Measurements from ENCODE around the gene CCDC73.

DNA sequence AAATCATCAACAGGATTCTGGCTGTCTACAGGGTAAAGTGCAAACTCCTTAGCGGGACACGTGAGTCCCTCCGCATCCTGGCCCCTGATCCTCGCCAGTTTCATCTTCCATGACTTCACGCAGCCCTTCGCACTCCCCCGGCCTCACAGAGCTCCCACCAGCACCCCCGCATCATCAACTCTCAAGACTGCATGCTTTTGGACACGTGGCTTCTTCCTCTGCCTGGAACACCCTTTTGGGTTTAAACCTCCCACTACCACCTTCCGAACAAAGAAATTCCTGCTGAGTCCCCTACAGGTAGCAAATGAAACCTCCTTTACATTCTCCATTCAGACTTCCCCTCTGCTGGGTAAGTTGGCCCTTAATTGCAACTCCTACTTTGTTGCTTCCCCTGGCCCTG lies 223.4 kb downstream of the CCDC73 start:
- no peak for TF ChIP-seq POLR2A (IDR thresholded peaks at IDR 0.05; ENCODE audit: low read depth, low read length)
- TF ChIP-seq CTCF (conservative IDR thresholded peaks at IDR 0.05; ENCODE audit: low read depth, low read length) = no peak
- no peak for TF ChIP-seq SMC3 (IDR thresholded peaks at IDR 0.05; ENCODE audit: low read depth, low read length)
- TF ChIP-seq MAFK (IDR thresholded peaks at IDR 0.05; ENCODE audit: low read depth, low read length) = no peak
- TF ChIP-seq MXI1 (IDR thresholded peaks at IDR 0.05; ENCODE audit: borderline replicate concordance, low read depth, low read length) = no peak
- TF ChIP-seq, protein P1, sequence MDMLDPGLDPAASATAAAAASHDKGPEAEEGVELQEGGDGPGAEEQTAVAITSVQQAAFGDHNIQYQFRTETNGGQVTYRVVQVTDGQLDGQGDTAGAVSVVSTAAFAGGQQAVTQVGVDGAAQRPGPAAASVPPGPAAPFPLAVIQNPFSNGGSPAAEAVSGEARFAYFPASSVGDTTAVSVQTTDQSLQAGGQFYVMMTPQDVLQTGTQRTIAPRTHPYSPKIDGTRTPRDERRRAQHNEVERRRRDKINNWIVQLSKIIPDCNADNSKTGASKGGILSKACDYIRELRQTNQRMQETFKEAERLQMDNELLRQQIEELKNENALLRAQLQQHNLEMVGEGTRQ (IDR thresholded peaks at IDR 0.05; ENCODE audit: low read depth, low read length) = no peak
- no peak for TF ChIP-seq RFX5 (IDR thresholded peaks at IDR 0.05; ENCODE audit: low read depth, low read length)
- no peak for TF ChIP-seq CEBPB (IDR thresholded peaks at IDR 0.05; ENCODE audit: low read depth, low read length)
